K562 treated with DMSO at 1 percent for 48 hours (cell line): Measurements from ENCODE around the gene UQCC2. TPM values are rescaled to one million over a fixed set of nuclear protein-coding genes. Genes with fewer than 3 reads are reported as not detected.

Experiments used
- total RNA-seq: library from RNA; unstranded; fragments of 300-600 nt; gene quantifications from 2 replicates; pipeline ENCODE4 v1.2.3, GENCODE V29; 2022; ENCODE audit warnings: low replicate concordance; ENCODE audit errors: extremely low read depth

UQCC2 gene
- not detected in 2 replicates for total RNA-seq

GRCh38 chr6:33711140-33712129 is at the start of gene UQCC2:
UQCC2 (minus strand) TSS chr6:33711700; CDS start chr6:33711686, 14 bp downstream.

GRCh38 chr6:33746651-33747100 is 35.2 kb upstream of the UQCC2 start, which contains the start of gene IP6K3:
IP6K3 (minus strand) TSS chr6:33746905; CDS start chr6:33735476, 11,429 bp downstream.

Other genes with a start within 250 kb of the UQCC2 start
- not detected in 2 replicates for gene BAK1, start 131.4 kb downstream of the UQCC2 start, total RNA-seq
- gene ITPR3, start 90.4 kb downstream of the UQCC2 start, total RNA-seq, result not detected in 2 replicates
- not detected in 2 replicates for gene IP6K3, start 35.2 kb upstream of the UQCC2 start, total RNA-seq
- not detected in 2 replicates for gene LEMD2, start 77.4 kb upstream of the UQCC2 start, total RNA-seq
- not detected in 2 replicates for gene MLN, start 92.3 kb upstream of the UQCC2 start, total RNA-seq